K562 (cell line): ENCODE data around the gene PITRM1.

Source experiments
- EZH2 ChIP-seq: IDR thresholded peaks from 2 replicates; pipeline ENCODE4 v1.6.1; 2012; ENCODE audit warnings: low read depth, mild to moderate bottlenecking, inconsistent platforms, low read length, borderline replicate concordance
- POLR2AphosphoS5 ChIP-seq: IDR thresholded peaks from 2 replicates; pipeline ENCODE4 v1.6.1; 2011; ENCODE audit warnings: mild to moderate bottlenecking, low read depth, low read length, moderate library complexity; ENCODE audit not compliant: control insufficient read depth, insufficient read depth

GRCh38 chr10:3173171-3173878 lies 743 bp upstream of the PITRM1 start:
- TF ChIP-seq EZH2: no peak
- no peak for TF ChIP-seq POLR2AphosphoS5
